HFF-Myc (cell line): ENCODE measurements around the gene SLC5A6.

Experiments
- DNase-seq: peaks from one replicate; pipeline ENCODE4 v3.0.0-alpha.2; 2011; ENCODE audit warnings: low read depth; ENCODE audit errors: extremely low read depth
- H3K4me3 ChIP-seq: replicated peaks from 2 replicates; pipeline ENCODE4 v1.5.1; 2011; ENCODE audit warnings: low read depth, mild to moderate bottlenecking, control low read depth, low read length
- TF ChIP-seq, protein P1 (sequence below): IDR thresholded peaks from 2 replicates; pipeline ENCODE4 v1.5.1; 2012; ENCODE audit warnings: mild to moderate bottlenecking, low read depth, low read length, control low read depth; ENCODE audit errors: missing control alignments

Gene SLC5A6

DNA sequence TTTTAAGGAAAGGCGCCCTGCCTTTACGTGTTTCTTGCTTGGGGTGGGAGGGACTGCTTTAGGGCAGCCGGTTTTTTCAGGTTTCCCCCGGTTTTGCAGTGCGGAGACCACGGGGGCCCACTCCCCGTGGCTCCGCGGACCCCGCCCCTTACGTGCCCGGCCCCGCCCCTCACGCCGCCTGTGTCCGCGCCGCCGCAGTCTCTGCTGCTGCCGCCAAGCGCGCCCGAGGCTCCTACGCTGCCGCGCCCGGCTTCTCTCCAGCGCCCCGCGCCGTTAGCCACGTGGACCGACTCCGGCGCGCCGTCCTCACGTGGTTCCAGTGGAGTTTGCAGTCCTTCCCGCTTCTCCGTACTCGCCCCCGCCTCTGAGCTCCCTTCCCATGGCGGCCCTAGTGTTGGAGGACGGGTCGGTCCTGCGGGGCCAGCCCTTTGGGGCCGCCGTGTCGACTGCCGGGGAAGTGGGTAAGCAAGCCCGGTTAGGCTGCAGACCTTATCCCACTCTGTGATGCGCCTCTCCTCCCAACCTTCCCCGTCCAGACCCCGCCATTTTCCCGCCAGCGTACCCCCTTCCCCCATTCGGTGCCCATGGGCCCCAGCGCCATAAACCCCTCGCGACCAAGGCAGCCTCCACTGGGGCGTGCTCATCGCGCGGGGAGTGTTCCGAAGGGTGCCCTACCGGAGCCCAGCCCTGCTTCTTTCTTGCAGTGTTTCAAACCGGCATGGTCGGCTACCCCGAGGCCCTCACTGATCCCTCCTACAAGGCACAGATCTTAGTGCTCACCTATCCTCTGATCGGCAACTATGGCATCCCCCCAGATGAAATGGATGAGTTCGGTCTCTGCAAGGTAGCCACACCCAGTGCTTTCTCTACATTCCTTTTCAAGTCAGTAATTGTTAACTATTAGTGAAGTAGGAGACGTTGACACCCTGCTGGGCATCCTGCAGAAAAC, 5.4 kb upstream of the SLC5A6 start, which contains the start of gene CAD:
CAD (plus strand) TSS at position 197 of the 949 bp plus-strand sequence; CDS start at position 380, 183 bp downstream.
- H3K4me3 ChIP-seq, result peak within 1 kb of the TSS; percentile 93
- peak; percentile 48 for DNase-seq
- TF ChIP-seq, protein P1, sequence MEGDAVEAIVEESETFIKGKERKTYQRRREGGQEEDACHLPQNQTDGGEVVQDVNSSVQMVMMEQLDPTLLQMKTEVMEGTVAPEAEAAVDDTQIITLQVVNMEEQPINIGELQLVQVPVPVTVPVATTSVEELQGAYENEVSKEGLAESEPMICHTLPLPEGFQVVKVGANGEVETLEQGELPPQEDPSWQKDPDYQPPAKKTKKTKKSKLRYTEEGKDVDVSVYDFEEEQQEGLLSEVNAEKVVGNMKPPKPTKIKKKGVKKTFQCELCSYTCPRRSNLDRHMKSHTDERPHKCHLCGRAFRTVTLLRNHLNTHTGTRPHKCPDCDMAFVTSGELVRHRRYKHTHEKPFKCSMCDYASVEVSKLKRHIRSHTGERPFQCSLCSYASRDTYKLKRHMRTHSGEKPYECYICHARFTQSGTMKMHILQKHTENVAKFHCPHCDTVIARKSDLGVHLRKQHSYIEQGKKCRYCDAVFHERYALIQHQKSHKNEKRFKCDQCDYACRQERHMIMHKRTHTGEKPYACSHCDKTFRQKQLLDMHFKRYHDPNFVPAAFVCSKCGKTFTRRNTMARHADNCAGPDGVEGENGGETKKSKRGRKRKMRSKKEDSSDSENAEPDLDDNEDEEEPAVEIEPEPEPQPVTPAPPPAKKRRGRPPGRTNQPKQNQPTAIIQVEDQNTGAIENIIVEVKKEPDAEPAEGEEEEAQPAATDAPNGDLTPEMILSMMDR, result no peak

DNA sequence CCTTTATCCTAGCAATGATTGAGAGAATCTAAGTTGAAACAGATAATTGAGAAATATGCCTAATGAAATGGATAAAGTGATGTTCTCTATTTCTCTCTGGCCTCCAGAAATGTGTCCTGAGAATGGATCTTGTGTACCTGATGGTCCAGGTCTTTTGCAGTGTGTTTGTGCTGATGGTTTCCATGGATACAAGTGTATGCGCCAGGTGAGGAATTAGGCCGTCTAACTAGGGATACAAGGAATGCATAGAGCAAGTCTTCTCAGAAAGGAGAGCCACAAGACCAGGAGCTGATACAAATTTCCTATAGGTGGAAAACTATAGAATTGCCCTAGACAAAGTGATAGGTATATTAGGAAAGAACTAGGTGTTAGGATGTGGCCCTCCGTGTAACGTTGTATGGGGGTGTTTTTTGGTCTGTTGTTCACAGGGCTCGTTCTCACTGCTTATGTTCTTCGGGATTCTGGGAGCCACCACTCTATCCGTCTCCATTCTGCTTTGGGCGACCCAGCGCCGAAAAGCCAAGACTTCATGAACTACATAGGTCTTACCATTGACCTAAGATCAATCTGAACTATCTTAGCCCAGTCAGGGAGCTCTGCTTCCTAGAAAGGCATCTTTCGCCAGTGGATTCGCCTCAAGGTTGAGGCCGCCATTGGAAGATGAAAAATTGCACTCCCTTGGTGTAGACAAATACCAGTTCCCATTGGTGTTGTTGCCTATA, 4.5 kb upstream of the SLC5A6 start:
- peak overlapping the region; percentile 93 for H3K4me3 ChIP-seq
- no peak for DNase-seq
- TF ChIP-seq, protein P1, result no peak

- peak; percentile 81 for DNase-seq
- peak overlapping the region; percentile 5 for H3K4me3 ChIP-seq
- TF ChIP-seq, protein P1, result no peak
Measured at GRCh38 chr2:27214941-27215340, 2.9 kb upstream of the SLC5A6 start.

DNA sequence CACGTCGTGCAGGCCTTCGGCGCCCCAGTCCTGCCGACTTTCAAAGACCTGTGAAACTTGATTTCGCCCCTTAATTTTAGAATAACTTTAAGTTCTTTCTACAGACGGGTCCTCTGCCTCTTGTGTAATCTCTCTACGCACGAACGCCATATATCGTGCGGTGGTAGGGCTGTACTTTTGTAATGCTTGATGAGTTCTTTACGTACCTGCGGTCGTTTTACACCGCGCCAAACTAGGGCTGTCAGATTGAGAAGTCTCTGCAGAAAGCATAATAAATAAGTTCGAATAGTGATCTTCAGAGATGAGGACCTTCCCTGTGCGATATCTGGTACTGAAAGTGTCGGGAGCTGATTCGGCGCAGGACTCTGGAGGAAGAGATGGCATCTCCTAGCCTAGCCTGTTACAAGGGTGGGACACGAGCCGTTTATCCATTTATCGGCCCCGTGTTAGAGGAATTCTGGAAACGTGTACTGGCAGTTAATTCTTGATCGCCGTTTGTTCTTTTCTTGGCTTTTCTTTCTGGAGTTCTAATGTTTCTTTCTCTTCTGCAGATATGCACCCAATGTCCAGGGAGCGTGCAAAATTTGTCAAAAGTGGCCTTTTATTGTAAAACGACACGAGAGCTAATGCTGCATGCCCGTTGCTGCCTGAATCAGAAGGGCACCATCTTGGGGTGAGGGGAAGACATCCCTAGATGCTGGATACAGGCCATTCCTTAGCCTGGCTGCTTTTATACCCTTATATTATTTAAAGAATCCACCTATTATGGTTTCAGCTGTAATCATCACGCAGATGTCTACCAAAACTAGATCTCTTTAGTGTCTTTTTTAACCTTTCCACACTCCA, 781 bp upstream of the SLC5A6 start:
- no peak for DNase-seq
- peak overlapping the region; percentile 88 for H3K4me3 ChIP-seq
- TF ChIP-seq, protein P1, result no peak

GRCh38 chr2:27211241-27211942, 676 bp downstream of the SLC5A6 start:
- no peak for DNase-seq
- H3K4me3 ChIP-seq, result peak overlapping the region; percentile 88
- TF ChIP-seq, protein P1, result no peak
